Endothelial cell of umbilical vein (primary cell): ENCODE results near the gene SUMO4. TPM values are rescaled to one million over a fixed set of nuclear protein-coding genes. Genes with fewer than 3 reads are reported as not detected.

Experiments used
- BruUV-seq: library from RNA; stranded (reverse); fragments of 400-500 nt; replicated peaks from 2 replicates; lab custom pipeline; 2021; lab: Mats Ljungman, UMichigan
- CTCF ChIA-PET: fragments of 300-600, 350-600 bp; sonication (Branson Sonifier 250); formaldehyde crosslinking; loops from one replicate; lab custom pipeline; 2021; ENCODE audit warnings: antibody characterized with exemption, inconsistent platforms; lab: Charles Lee
- POLR2A ChIA-PET: fragments of 300-600, 350-600 bp; sonication (Branson Sonifier 250); formaldehyde crosslinking; loops from one replicate; lab custom pipeline; 2021; ENCODE audit warnings: antibody characterized with exemption, inconsistent platforms; lab: Charles Lee
- DNase-seq: peaks from one replicate; pipeline ENCODE4 v3.0.0-alpha.2; 2011; ENCODE audit warnings: low read depth, low spot score
- FAIRE-seq: peaks from 2 replicates; lab custom pipeline; 2011; peaks lifted over from hg19 to GRCh38; lab: Jason Lieb, UNC
- H2AFZ ChIP-seq: 2 replicates; pipeline ENCODE4 v1.6.0; 2012; ENCODE audit warnings: low read depth, low read length, control low read depth, inconsistent platforms
- H3K27ac ChIP-seq: 2 replicates; pipeline ENCODE4 v1.5.1; 2011; ENCODE audit warnings: low read depth, mild to moderate bottlenecking, control low read depth, low read length, moderate library complexity; ENCODE audit not compliant: insufficient read depth
- H3K27me3 ChIP-seq, 2 experiments: 2 replicates each; pipeline versions ENCODE4 v1.6.0 to v1.6.1; 2011; ENCODE audit warnings: low read length in 2 of 2, mixed read lengths in 1 of 2; ENCODE audit not compliant: control insufficient read depth in 2 of 2, insufficient read depth in 2 of 2
- H3K36me3 ChIP-seq, 2 experiments: 2 replicates in 1 of 2; 3 replicates in 1 of 2; pipeline ENCODE4 v1.5.1; 2011; ENCODE audit warnings: low read length in 2 of 2, mild to moderate bottlenecking in 1 of 2, moderate library complexity in 1 of 2; ENCODE audit not compliant: control insufficient read depth in 2 of 2, insufficient read depth in 2 of 2; ENCODE audit errors: extremely low read depth in 1 of 2
- H3K4me1 ChIP-seq: 3 replicates; pipeline ENCODE4 v1.5.1; 2011; ENCODE audit warnings: mild to moderate bottlenecking, low read length; ENCODE audit not compliant: control insufficient read depth, insufficient read depth; ENCODE audit errors: extremely low read depth
- H3K4me2 ChIP-seq: 2 replicates; pipeline ENCODE4 v1.6.1; 2011; ENCODE audit warnings: low read length, control low read depth, mixed read lengths; ENCODE audit not compliant: insufficient read depth
- H3K4me3 ChIP-seq, 3 experiments: fragments of 200-600 bp in 1 of 3; sonication (generic), shearing (Covaris generic) in 1 of 3; replicated peaks in 1 of 3; 2 replicates each; pipeline ENCODE4 v1.5.1; 2011 to 2016; ENCODE audit warnings: control low read depth in 3 of 3, low read length in 3 of 3, mild to moderate bottlenecking in 2 of 3, inconsistent platforms in 1 of 3, low read depth in 1 of 3, moderate library complexity in 1 of 3; ENCODE audit not compliant: insufficient read depth in 1 of 3
- H3K79me2 ChIP-seq: 2 replicates; pipeline ENCODE4 v1.6.0; 2012; ENCODE audit warnings: low read length, inconsistent platforms; ENCODE audit not compliant: control insufficient read depth, insufficient read depth
- H3K9ac ChIP-seq: replicated peaks from 2 replicates; pipeline ENCODE3; 2011; ENCODE audit warnings: low read length, control low read depth; ENCODE audit not compliant: insufficient read depth; ENCODE audit errors: extremely low read depth
- H3K9me1 ChIP-seq: replicated peaks from 3 replicates; pipeline ENCODE4 v1.6.0; 2011; ENCODE audit warnings: mild to moderate bottlenecking, low read length; ENCODE audit not compliant: control insufficient read depth, insufficient read depth; ENCODE audit errors: extremely low read depth
- H3K9me3 ChIP-seq: replicated peaks from 2 replicates; pipeline ENCODE4 v1.5.1; 2012; ENCODE audit warnings: low read length, inconsistent platforms; ENCODE audit not compliant: control insufficient read depth, insufficient read depth
- H4K20me1 ChIP-seq: replicated peaks from 2 replicates; pipeline ENCODE3; 2011; ENCODE audit warnings: mild to moderate bottlenecking, low read length; ENCODE audit not compliant: control insufficient read depth, insufficient read depth; ENCODE audit errors: extremely low read depth
- EZH2 ChIP-seq: IDR thresholded peaks from 2 replicates; pipeline ENCODE4 v1.6.1; 2012; ENCODE audit warnings: borderline replicate concordance, low read depth, mild to moderate bottlenecking, moderate library complexity, low read length, inconsistent platforms; ENCODE audit not compliant: severe bottlenecking
- FOS ChIP-seq: IDR thresholded peaks from 2 replicates; pipeline ENCODE4 v1.6.1; 2011; ENCODE audit warnings: mild to moderate bottlenecking, low read length, moderate library complexity, borderline replicate concordance; ENCODE audit not compliant: insufficient read depth
- GATA2 ChIP-seq: IDR thresholded peaks from 2 replicates; pipeline ENCODE4 v1.7.0; 2011; ENCODE audit warnings: low read depth, mild to moderate bottlenecking, moderate library complexity, mixed read lengths, low read length; ENCODE audit not compliant: insufficient read length, insufficient read depth
- JUN ChIP-seq: IDR thresholded peaks from 2 replicates; pipeline ENCODE4 v1.6.1; 2011; ENCODE audit warnings: borderline replicate concordance, low read depth; ENCODE audit not compliant: insufficient read length, insufficient read depth
- MYC ChIP-seq: IDR thresholded peaks from one replicate; pipeline ENCODE4 v1.6.1; 2011; ENCODE audit warnings: mild to moderate bottlenecking, low read depth, low read length
- dilution Hi-C: fragments of 300-500 bp; cut with MboI; formaldehyde crosslinking; loops from one replicate; pipeline ENCODE4 v1.15.0; 2019; ENCODE audit warnings: low sequenced_read_pairs; ENCODE audit not compliant: extremely low pct_ligation_motif_present
- intact Hi-C: fragments of 100-400 bp; cut with micrococcal nuclease; formaldehyde crosslinking; loops from one replicate; pipeline ENCODE4 v1.10.0; 2022
- polyA plus RNA-seq, 4 experiments: library from polyadenylated mRNA; depleted of rRNA in 3 of 4; stranded (reverse) in 3 of 4; unstranded in 1 of 4; fragments of >200 nt; gene quantifications; 2 replicates each; pipeline versions ENCODE4 v1.2.1 to v1.2.3, GENCODE V29; 2011 to 2012; ENCODE audit warnings: missing spikeins in 1 of 4
- total RNA-seq: library from RNA; stranded (reverse); gene quantifications from 2 replicates; pipeline ENCODE4 v1.2.3, GENCODE V29; 2021
- TF ChIP-seq, protein P1 (sequence below), 2 donors: IDR thresholded peaks; 1 replicate in 1 of 2; 2 replicates in 1 of 2; pipeline ENCODE4 v1.5.1; 2011; ENCODE audit warnings: low read length in 2 of 2, mild to moderate bottlenecking in 2 of 2, moderate library complexity in 2 of 2, control low read depth in 1 of 2, inconsistent platforms in 1 of 2, low read depth in 1 of 2; ENCODE audit not compliant: insufficient read depth in 1 of 2; ENCODE audit errors: extremely low read depth in 1 of 2

Gene SUMO4
- total and polyA plus RNA-seq, 2 donors (not counting 3 experiments of a cell fraction or from before 2014, with no cell fraction given) = 0.10 to 2.6 TPM

- intact Hi-C loops = no loop called here
- POLR2A ChIA-PET = no interaction called here
- Histone ChIP-seq H3K4me2 (no peak overlapping the region), H3K4me3 (no peak overlapping the region), H3K27me3 (peaks cover 2 to 8% of the 10 kb centered on the region in 2 experiments), H4K20me1 (no peaks in the 10 kb centered on the region), H2AFZ (no peak overlapping the region), H3K9me3 (no peaks in the 10 kb centered on the region), H3K4me1 (no peaks in the 10 kb centered on the region), H3K36me3 (no peaks in the 10 kb centered on the region), H3K79me2 (no peaks in the 10 kb centered on the region), H3K9me1 (no peaks in the 10 kb centered on the region), H3K9ac (no peak overlapping the region), H3K27ac (no peak overlapping the region)
- TF ChIP-seq, protein P1, sequence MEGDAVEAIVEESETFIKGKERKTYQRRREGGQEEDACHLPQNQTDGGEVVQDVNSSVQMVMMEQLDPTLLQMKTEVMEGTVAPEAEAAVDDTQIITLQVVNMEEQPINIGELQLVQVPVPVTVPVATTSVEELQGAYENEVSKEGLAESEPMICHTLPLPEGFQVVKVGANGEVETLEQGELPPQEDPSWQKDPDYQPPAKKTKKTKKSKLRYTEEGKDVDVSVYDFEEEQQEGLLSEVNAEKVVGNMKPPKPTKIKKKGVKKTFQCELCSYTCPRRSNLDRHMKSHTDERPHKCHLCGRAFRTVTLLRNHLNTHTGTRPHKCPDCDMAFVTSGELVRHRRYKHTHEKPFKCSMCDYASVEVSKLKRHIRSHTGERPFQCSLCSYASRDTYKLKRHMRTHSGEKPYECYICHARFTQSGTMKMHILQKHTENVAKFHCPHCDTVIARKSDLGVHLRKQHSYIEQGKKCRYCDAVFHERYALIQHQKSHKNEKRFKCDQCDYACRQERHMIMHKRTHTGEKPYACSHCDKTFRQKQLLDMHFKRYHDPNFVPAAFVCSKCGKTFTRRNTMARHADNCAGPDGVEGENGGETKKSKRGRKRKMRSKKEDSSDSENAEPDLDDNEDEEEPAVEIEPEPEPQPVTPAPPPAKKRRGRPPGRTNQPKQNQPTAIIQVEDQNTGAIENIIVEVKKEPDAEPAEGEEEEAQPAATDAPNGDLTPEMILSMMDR (IDR thresholded peaks at IDR 0.05; ENCODE audit: extremely low read depth in 1 of 2, insufficient read depth in 1 of 2, low read depth in 1 of 2, low read length in 2 of 2) = no peak
- TF ChIP-seq EZH2 (no peak), FOS (no peak), GATA2 (no peak), JUN (no peak), MYC (no peak)
- FAIRE-seq (no peak), DNase-seq (no peak)
- no TSS peak for BruUV-seq
- dilution Hi-C loops = no loop called here
- CTCF ChIA-PET = interaction anchor here (1.0 to 7.3 kb wide), 3 partner anchors 345 to 397 kb away, joined by 3 to 204 read pairs (median 193); no protein-coding TSS in a partner anchor
Observed at GRCh38 chr6:149428606-149429005, 28.5 kb downstream of the SUMO4 start.
